GM19397 (cell line): ENCODE measurements around the gene CELSR2.
A peak's percentile ranks its signal among the peaks of the same experiment; 100 is the strongest.
"Not testable (repeated sequence)": the region's sequence is repeated elsewhere in the genome, so short reads cannot be mapped to it uniquely, and the experiment has no call there.

Experiments used
- ATAC-seq: cut with Tn5 transposase; IDR thresholded peaks from one replicate; pipeline ENCODE4 v1.9.1; 2021; ENCODE audit warnings: mild to moderate bottlenecking, moderate library complexity; ENCODE audit not compliant: unreplicated experiment

Gene CELSR2

GRCh38 chr1:109248797-109249629, at the start of gene CELSR2:
Gene CELSR2 (plus strand): TSS chr1:109249539. CDS start chr1:109250080, 541 bp downstream.
- ATAC-seq = peak; percentile 79

- ATAC-seq = no peak
Measured at GRCh38 chr1:109199710-109200109, 49.6 kb upstream of the CELSR2 start.

GRCh38 chr1:109201123-109201703, 48.1 kb upstream of the CELSR2 start:
- ATAC-seq = no peak

- no peak for ATAC-seq
Measured at GRCh38 chr1:109204484-109204883, 44.9 kb upstream of the CELSR2 start.

- no peak for ATAC-seq
Measured at GRCh38 chr1:109206339-109206738, 43.0 kb upstream of the CELSR2 start.

- no peak for ATAC-seq
Measured at GRCh38 chr1:109207467-109208103, 41.8 kb upstream of the CELSR2 start.

GRCh38 chr1:109208394-109208793, 40.9 kb upstream of the CELSR2 start:
- no peak for ATAC-seq

GRCh38 chr1:109208836-109209463, 40.4 kb upstream of the CELSR2 start:
- no peak for ATAC-seq

GRCh38 chr1:109210058-109210457, 39.3 kb upstream of the CELSR2 start:
- no peak for ATAC-seq

- no peak for ATAC-seq
Measured at GRCh38 chr1:109213345-109213823, 36.0 kb upstream of the CELSR2 start.

- peak; percentile 87 for ATAC-seq
Measured at GRCh38 chr1:109213824-109214693, 35.3 kb upstream of the CELSR2 start, which contains the start of gene SARS1. Gene SARS1 (plus strand): TSS chr1:109213918. CDS start chr1:109213993, 75 bp downstream.

- no peak for ATAC-seq
Measured at GRCh38 chr1:109214695-109215623, 34.4 kb upstream of the CELSR2 start.

GRCh38 chr1:109216662-109217061, 32.7 kb upstream of the CELSR2 start:
- no peak for ATAC-seq

- no peak for ATAC-seq
Measured at GRCh38 chr1:109218516-109218915, 30.8 kb upstream of the CELSR2 start.

- ATAC-seq = not testable (repeated sequence)
Measured at GRCh38 chr1:109221201-109221600, 28.1 kb upstream of the CELSR2 start.

- no peak for ATAC-seq
Measured at GRCh38 chr1:109225308-109225707, 24.0 kb upstream of the CELSR2 start.

GRCh38 chr1:109225711-109226445, 23.5 kb upstream of the CELSR2 start:
- no peak for ATAC-seq

- ATAC-seq = no peak
Measured at GRCh38 chr1:109228167-109228566, 21.2 kb upstream of the CELSR2 start.
